ENCODE measurements around the gene MACROD2. TPM values are rescaled to one million over a fixed set of nuclear protein-coding genes. Genes with fewer than 3 reads are reported as not detected.

Gene MACROD2
- polyA plus RNA-seq, 4 donors: 1.00 to 4.8 (median 1.4) TPM

GRCh38 chr20:15036948-15037347, 1041.6 kb downstream of the MACROD2 start:
- FAIRE-seq (no peak), DNase-seq (no peak)
- no peaks in the 10 kb centered on the region for H3K36me3 ChIP-seq (ENCODE audit: control insufficient read depth in 3 of 3, insufficient read depth in 2 of 3, low read depth in 1 of 3, low read length in 3 of 3)
- no peaks in the 10 kb centered on the region for H3K4me1 ChIP-seq (ENCODE audit: control insufficient read depth in 3 of 3, insufficient read depth in 2 of 3, low read depth in 1 of 3, low read length in 2 of 3)
- H3K27ac ChIP-seq (ENCODE audit: low read depth in 1 of 3, low read length in 2 of 3): no peak overlapping the region
- no peak overlapping the region for H3K4me3 ChIP-seq (ENCODE audit: low read depth in 1 of 3, low read length in 3 of 3)
- no peaks in the 10 kb centered on the region for H3K27me3 ChIP-seq (ENCODE audit: control insufficient read depth in 3 of 3, insufficient read depth in 3 of 3, low read length in 3 of 3)
- WGBS, 3 donors: 80 to 85% (median 85%) methylated on average over 3 of the region's 3 CpGs
- H3K9me3 ChIP-seq (ENCODE audit: control insufficient read depth in 2 of 2, insufficient read depth in 1 of 2, low read depth in 1 of 2, low read length in 1 of 2): no peaks in the 10 kb centered on the region

GRCh38 chr20:15039088-15039752, 1043.9 kb downstream of the MACROD2 start:
- 79 to 81% (median 80%) methylated on average over 2 of the region's 2 CpGs for WGBS, 3 donors
- FAIRE-seq: no peak

GRCh38 chr20:15042723-15043122, 1047.4 kb downstream of the MACROD2 start:
- WGBS, 3 donors: 88 to 100% (median 98%) methylated on average over 1 of the region's 1 CpG

More at GRCh38 chr20:15039088-15039752, 1043.9 kb downstream of the MACROD2 start:
- Histone ChIP-seq H3K36me3 (ENCODE audit: control insufficient read depth in 3 of 3, insufficient read depth in 2 of 3, low read depth in 1 of 3, low read length in 3 of 3) (peaks cover 0 to 2% (median 0%) of the 10 kb centered on the region in 3 donors), H3K4me1 (ENCODE audit: control insufficient read depth in 3 of 3, insufficient read depth in 2 of 3, low read depth in 1 of 3, low read length in 2 of 3) (no peaks in the 10 kb centered on the region), H3K9me3 (ENCODE audit: control insufficient read depth in 2 of 2, insufficient read depth in 1 of 2, low read depth in 1 of 2, low read length in 1 of 2) (no peaks in the 10 kb centered on the region), H3K4me3 (ENCODE audit: low read depth in 1 of 3, low read length in 3 of 3) (no peak overlapping the region), H3K27me3 (ENCODE audit: control insufficient read depth in 3 of 3, insufficient read depth in 3 of 3, low read length in 3 of 3) (no peaks in the 10 kb centered on the region), H3K27ac (ENCODE audit: low read depth in 1 of 3, low read length in 2 of 3) (no peak overlapping the region)
- DNase-seq: peak in 1 of 2 donors; percentile 5

GRCh38 chr20:15045246-15045645, 1049.9 kb downstream of the MACROD2 start:
- WGBS, 3 donors: 64 to 82% (median 82%) methylated on average over 4 of the region's 4 CpGs
- Histone ChIP-seq H3K27ac (ENCODE audit: low read depth in 1 of 3, low read length in 2 of 3) (no peak overlapping the region), H3K27me3 (ENCODE audit: control insufficient read depth in 3 of 3, insufficient read depth in 3 of 3, low read length in 3 of 3) (no peaks in the 10 kb centered on the region), H3K4me1 (ENCODE audit: control insufficient read depth in 3 of 3, insufficient read depth in 2 of 3, low read depth in 1 of 3, low read length in 2 of 3) (peaks cover 0 to 5% (median 0%) of the 10 kb centered on the region in 3 donors), H3K9me3 (ENCODE audit: control insufficient read depth in 2 of 2, insufficient read depth in 1 of 2, low read depth in 1 of 2, low read length in 1 of 2) (no peaks in the 10 kb centered on the region), H3K36me3 (ENCODE audit: control insufficient read depth in 3 of 3, insufficient read depth in 2 of 3, low read depth in 1 of 3, low read length in 3 of 3) (peaks cover 0 to 2% (median 0%) of the 10 kb centered on the region in 3 donors), H3K4me3 (ENCODE audit: low read depth in 1 of 3, low read length in 3 of 3) (no peak overlapping the region)
- DNase-seq: no peak
- FAIRE-seq: no peak

More at GRCh38 chr20:15042723-15043122, 1047.4 kb downstream of the MACROD2 start:
- Histone ChIP-seq H3K4me3 (ENCODE audit: low read depth in 1 of 3, low read length in 3 of 3) (no peak overlapping the region), H3K9me3 (ENCODE audit: control insufficient read depth in 2 of 2, insufficient read depth in 1 of 2, low read depth in 1 of 2, low read length in 1 of 2) (no peaks in the 10 kb centered on the region), H3K27me3 (ENCODE audit: control insufficient read depth in 3 of 3, insufficient read depth in 3 of 3, low read length in 3 of 3) (no peaks in the 10 kb centered on the region), H3K4me1 (ENCODE audit: control insufficient read depth in 3 of 3, insufficient read depth in 2 of 3, low read depth in 1 of 3, low read length in 2 of 3) (peaks cover 0 to 5% (median 0%) of the 10 kb centered on the region in 3 donors), H3K27ac (ENCODE audit: low read depth in 1 of 3, low read length in 2 of 3) (no peak overlapping the region), H3K36me3 (ENCODE audit: control insufficient read depth in 3 of 3, insufficient read depth in 2 of 3, low read depth in 1 of 3, low read length in 3 of 3) (peaks cover 0 to 2% (median 0%) of the 10 kb centered on the region in 3 donors)
- FAIRE-seq (no peak), DNase-seq (no peak)

- Histone ChIP-seq H3K27me3 (ENCODE audit: control insufficient read depth in 3 of 3, insufficient read depth in 3 of 3, low read length in 3 of 3) (no peaks in the 10 kb centered on the region), H3K4me1 (ENCODE audit: control insufficient read depth in 3 of 3, insufficient read depth in 2 of 3, low read depth in 1 of 3, low read length in 2 of 3) (peaks cover 0 to 5% (median 0%) of the 10 kb centered on the region in 3 donors), H3K9me3 (ENCODE audit: control insufficient read depth in 2 of 2, insufficient read depth in 1 of 2, low read depth in 1 of 2, low read length in 1 of 2) (peaks cover 0 to 5% of the 10 kb centered on the region in 2 donors), H3K27ac (ENCODE audit: low read depth in 1 of 3, low read length in 2 of 3) (no peak overlapping the region), H3K4me3 (ENCODE audit: low read depth in 1 of 3, low read length in 3 of 3) (no peak overlapping the region), H3K36me3 (ENCODE audit: control insufficient read depth in 3 of 3, insufficient read depth in 2 of 3, low read depth in 1 of 3, low read length in 3 of 3) (peaks cover 0 to 2% (median 0%) of the 10 kb centered on the region in 3 donors)
- WGBS, 3 donors: 22 to 33% (median 23%) methylated on average over 2 of the region's 2 CpGs
- DNase-seq (no peak), FAIRE-seq (no peak)
These were observed 1051.7 kb downstream of the MACROD2 start for GRCh38 chr20:15047042-15047441.

GRCh38 chr20:15047601-15048000, 1052.3 kb downstream of the MACROD2 start:
- Histone ChIP-seq H3K36me3 (ENCODE audit: control insufficient read depth in 3 of 3, insufficient read depth in 2 of 3, low read depth in 1 of 3, low read length in 3 of 3) (peaks cover 0 to 2% (median 0%) of the 10 kb centered on the region in 3 donors), H3K27ac (ENCODE audit: low read depth in 1 of 3, low read length in 2 of 3) (no peak overlapping the region), H3K4me1 (ENCODE audit: control insufficient read depth in 3 of 3, insufficient read depth in 2 of 3, low read depth in 1 of 3, low read length in 2 of 3) (peaks cover 0 to 5% (median 0%) of the 10 kb centered on the region in 3 donors), H3K4me3 (ENCODE audit: low read depth in 1 of 3, low read length in 3 of 3) (no peak overlapping the region), H3K9me3 (ENCODE audit: control insufficient read depth in 2 of 2, insufficient read depth in 1 of 2, low read depth in 1 of 2, low read length in 1 of 2) (peaks cover 0 to 8% of the 10 kb centered on the region in 2 donors), H3K27me3 (ENCODE audit: control insufficient read depth in 3 of 3, insufficient read depth in 3 of 3, low read length in 3 of 3) (no peaks in the 10 kb centered on the region)
- DNase-seq (no peak), FAIRE-seq (no peak)
- WGBS, 3 donors: 25 to 39% (median 26%) methylated on average over 1 of the region's 1 CpG

- H3K4me3 ChIP-seq (ENCODE audit: low read depth in 1 of 3, low read length in 3 of 3): no peak overlapping the region
- peaks cover 0 to 13% of the 10 kb centered on the region in 2 donors for H3K9me3 ChIP-seq (ENCODE audit: control insufficient read depth in 2 of 2, insufficient read depth in 1 of 2, low read depth in 1 of 2, low read length in 1 of 2)
- FAIRE-seq: no peak
- WGBS, 3 donors: 63 to 83% (median 73%) methylated on average over 5 of the region's 5 CpGs
- H3K4me1 ChIP-seq (ENCODE audit: control insufficient read depth in 3 of 3, insufficient read depth in 2 of 3, low read depth in 1 of 3, low read length in 2 of 3): no peaks in the 10 kb centered on the region
- H3K27me3 ChIP-seq (ENCODE audit: control insufficient read depth in 3 of 3, insufficient read depth in 3 of 3, low read length in 3 of 3): no peaks in the 10 kb centered on the region
- no peak for DNase-seq
- no peaks in the 10 kb centered on the region for H3K36me3 ChIP-seq (ENCODE audit: control insufficient read depth in 3 of 3, insufficient read depth in 2 of 3, low read depth in 1 of 3, low read length in 3 of 3)
- no peak overlapping the region for H3K27ac ChIP-seq (ENCODE audit: low read depth in 1 of 3, low read length in 2 of 3)
These were observed 1060.9 kb downstream of the MACROD2 start for GRCh38 chr20:15056246-15056645.

GRCh38 chr20:15058841-15059240, 1063.5 kb downstream of the MACROD2 start:
- DNase-seq: no peak
- Histone ChIP-seq H3K27me3 (ENCODE audit: control insufficient read depth in 3 of 3, insufficient read depth in 3 of 3, low read length in 3 of 3) (no peaks in the 10 kb centered on the region), H3K36me3 (ENCODE audit: control insufficient read depth in 3 of 3, insufficient read depth in 2 of 3, low read depth in 1 of 3, low read length in 3 of 3) (no peaks in the 10 kb centered on the region), H3K4me3 (ENCODE audit: low read depth in 1 of 3, low read length in 3 of 3) (no peak overlapping the region), H3K9me3 (ENCODE audit: control insufficient read depth in 2 of 2, insufficient read depth in 1 of 2, low read depth in 1 of 2, low read length in 1 of 2) (no peaks in the 10 kb centered on the region), H3K4me1 (ENCODE audit: control insufficient read depth in 3 of 3, insufficient read depth in 2 of 3, low read depth in 1 of 3, low read length in 2 of 3) (no peaks in the 10 kb centered on the region), H3K27ac (ENCODE audit: low read depth in 1 of 3, low read length in 2 of 3) (no peak overlapping the region)
- no peak for FAIRE-seq
- 75 to 82% (median 79%) methylated on average over 3 of the region's 3 CpGs for WGBS, 3 donors

- no peaks in the 10 kb centered on the region for H3K4me1 ChIP-seq (ENCODE audit: control insufficient read depth in 3 of 3, insufficient read depth in 2 of 3, low read depth in 1 of 3, low read length in 2 of 3)
- H3K9me3 ChIP-seq (ENCODE audit: control insufficient read depth in 2 of 2, insufficient read depth in 1 of 2, low read depth in 1 of 2, low read length in 1 of 2): no peaks in the 10 kb centered on the region
- H3K27ac ChIP-seq (ENCODE audit: low read depth in 1 of 3, low read length in 2 of 3): no peak overlapping the region
- DNase-seq (no peak), FAIRE-seq (no peak)
- no peaks in the 10 kb centered on the region for H3K27me3 ChIP-seq (ENCODE audit: control insufficient read depth in 3 of 3, insufficient read depth in 3 of 3, low read length in 3 of 3)
- no peak overlapping the region for H3K4me3 ChIP-seq (ENCODE audit: low read depth in 1 of 3, low read length in 3 of 3)
- H3K36me3 ChIP-seq (ENCODE audit: control insufficient read depth in 3 of 3, insufficient read depth in 2 of 3, low read depth in 1 of 3, low read length in 3 of 3): no peaks in the 10 kb centered on the region
These were observed 1064.1 kb downstream of the MACROD2 start for GRCh38 chr20:15059438-15059837.
